C4-2B (cell line): Measurements from ENCODE around the gene MRPS18A.

Source experiments
- CTCF ChIP-seq: fragments of 450-650 bp; conservative IDR thresholded peaks from 2 replicates; pipeline ENCODE4 v1.5.1; 2017; ENCODE audit warnings: mild to moderate bottlenecking
- ZFX ChIP-seq: fragments of 450-650 bp; IDR thresholded peaks from 2 replicates; pipeline ENCODE4 v1.6.1; 2017

GRCh38 chr6:43629505-43630300 lies 57.9 kb downstream of the MRPS18A start:
- no peak for TF ChIP-seq CTCF
- TF ChIP-seq ZFX: no peak
